ENCODE data around the gene BEND3.

The BEND3 gene

GRCh38 chr6:107080036-107080435, 35.3 kb downstream of the BEND3 start:
- no peak for DNase-seq

DNA sequence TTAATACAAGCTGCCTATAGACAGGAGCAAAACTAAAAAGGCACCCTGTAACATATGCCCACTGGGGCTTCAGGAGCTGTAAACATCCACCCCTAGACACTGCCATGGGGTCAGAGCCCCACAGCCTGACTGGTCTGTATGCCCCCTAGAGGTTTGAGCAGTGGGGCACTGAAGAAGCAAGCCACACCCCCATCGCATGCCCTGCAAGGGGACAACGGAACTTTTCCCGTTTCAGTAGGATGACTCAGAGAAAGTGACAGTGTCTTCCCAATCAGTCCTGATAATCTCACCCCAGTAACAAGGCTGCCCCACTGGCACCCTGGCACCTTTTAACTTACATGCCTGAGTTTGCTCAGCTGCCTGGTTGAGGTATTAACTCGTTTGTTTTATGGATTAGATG, 35.9 kb downstream of the BEND3 start:
- DNase-seq, result no peak

DNA sequence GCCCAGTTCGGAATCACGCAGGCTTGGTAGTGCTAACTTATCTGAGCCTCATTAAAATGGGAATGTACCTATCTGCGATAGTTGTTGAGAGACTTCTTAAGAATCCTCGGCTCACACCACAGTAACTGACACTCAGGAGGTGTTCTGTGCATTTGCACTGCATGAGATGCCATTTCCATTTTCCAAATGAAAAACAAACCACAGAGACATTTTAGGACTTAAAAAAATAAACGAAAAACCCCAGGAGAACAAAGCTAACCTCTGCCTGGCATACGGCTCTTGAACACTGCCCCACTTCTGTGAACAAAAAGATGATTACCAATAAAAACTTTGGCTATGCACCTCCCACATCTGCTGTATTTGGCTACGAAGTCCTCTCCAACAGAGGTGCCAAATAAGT, 37.6 kb downstream of the BEND3 start:
- no peak for DNase-seq

DNA sequence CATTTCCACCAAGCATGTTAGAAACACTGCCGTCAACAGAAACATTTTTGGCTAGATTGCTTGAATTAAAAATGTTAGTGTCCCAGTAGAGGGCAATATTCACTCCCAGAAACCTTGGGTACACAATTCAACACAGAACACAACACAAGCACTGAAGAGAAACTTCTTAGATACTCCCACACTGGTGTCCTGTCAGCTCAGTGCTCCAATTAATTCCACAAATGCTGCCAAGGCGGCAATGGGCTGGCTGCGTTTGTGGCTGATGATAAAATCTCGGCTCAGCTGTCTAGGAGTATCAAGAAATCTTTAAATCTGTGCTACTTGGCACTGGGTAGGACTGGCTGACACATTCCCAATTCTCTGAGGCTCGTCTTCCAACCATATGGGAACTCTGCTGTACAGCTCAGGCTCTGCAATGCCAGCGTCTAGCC, 39.3 kb downstream of the BEND3 start:
- no peak for DNase-seq

- DNase-seq, result no peak
These were observed 44.6 kb downstream of the BEND3 start for GRCh38 chr6:107070686-107071085.

DNA sequence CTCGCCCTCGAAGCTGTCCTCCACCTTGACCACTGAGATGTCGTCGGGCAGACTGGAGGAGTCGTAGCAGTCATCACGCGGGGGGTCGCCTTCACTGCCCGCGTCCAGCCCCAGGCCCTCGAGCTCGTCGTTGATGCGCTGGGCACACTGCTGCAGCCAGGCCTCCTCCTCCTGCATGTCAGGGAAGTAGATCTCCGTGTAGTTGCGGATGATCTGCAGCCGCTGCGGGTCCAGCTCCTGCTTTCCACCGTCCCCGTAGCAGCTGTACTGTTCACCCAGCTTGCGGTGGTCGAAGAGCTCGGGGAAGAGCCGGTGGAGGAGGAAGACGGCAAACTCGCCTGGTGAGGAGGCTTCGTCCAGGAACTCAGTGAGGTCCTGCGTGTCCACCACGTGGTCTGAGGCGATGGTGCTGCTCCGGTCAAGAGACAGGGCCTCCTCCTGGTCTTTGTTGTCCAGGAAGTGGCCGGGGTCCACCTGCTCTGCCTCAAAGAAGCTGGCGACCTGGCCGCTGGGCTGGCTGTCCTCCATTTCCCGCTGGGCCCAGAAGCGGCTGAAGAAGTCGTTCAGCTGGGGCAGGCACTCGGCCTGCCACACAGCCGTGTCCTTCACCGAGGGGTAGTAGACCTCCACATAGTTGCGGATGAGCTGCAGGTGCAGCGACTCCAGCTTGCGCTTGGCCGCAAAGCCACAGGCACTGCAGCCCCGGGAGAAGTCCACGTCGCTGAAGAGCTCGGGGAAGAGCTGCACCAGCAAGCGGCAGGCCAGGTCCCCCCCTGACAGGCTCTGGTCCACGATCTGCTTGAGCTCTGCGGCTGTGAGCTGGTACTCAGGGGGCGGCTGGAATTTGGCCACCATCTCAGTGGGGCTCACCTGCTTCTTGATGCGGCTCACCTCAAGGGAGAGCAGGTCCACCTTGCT, 45.4 kb downstream of the BEND3 start:
- no peak for DNase-seq

GRCh38 chr6:107068691-107069630, 46.4 kb downstream of the BEND3 start:
- DNase-seq, result no peak

- no peak for DNase-seq
These were observed 48.3 kb downstream of the BEND3 start for GRCh38 chr6:107066697-107067659.

- DNase-seq, result no peak
These were observed 50.7 kb downstream of the BEND3 start for GRCh38 chr6:107064579-107065065.

- DNase-seq, result no peak
These were observed 52.6 kb downstream of the BEND3 start for GRCh38 chr6:107062691-107063090.

DNA sequence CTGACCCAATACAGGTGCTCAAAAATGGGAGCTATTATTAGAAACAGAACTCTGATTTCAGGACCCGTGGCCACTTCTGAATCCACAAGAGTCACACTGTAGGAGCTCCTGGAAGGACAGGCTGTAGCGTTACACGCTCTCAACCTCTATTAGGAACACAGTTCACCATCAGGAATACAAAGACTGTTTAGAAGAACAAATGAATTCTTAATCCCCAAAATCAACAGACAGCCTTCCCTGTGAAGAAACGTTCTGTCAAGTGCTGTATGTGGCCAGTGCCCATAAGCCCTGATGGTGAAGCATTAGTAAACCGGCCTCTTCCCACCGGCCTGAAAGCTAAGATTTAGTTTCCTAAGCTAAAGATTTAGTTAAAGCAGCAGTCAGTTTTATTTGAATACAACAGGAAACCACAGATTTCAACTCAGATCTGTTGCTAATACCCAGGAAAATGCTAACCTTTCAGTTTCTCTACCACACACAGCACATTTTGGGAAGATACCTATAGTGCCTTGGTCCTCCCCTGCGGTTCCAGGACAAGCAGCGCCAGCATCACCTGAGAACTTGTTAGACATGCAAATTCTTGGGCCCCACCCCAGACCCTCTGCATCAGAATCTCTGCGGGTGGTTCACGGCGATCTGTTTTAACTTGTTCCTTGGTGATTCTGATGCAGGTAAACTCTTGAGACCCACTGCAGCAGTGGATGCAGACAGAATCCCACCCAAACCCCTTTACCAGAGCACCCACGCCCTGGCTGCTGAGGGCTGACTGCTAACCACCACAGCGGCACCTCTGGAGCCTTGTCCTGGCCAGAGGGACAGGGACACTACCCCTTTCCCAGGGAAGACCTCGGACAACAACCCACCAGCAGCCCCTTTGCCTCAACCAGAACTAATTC, 53.9 kb downstream of the BEND3 start:
- no peak for DNase-seq

DNA sequence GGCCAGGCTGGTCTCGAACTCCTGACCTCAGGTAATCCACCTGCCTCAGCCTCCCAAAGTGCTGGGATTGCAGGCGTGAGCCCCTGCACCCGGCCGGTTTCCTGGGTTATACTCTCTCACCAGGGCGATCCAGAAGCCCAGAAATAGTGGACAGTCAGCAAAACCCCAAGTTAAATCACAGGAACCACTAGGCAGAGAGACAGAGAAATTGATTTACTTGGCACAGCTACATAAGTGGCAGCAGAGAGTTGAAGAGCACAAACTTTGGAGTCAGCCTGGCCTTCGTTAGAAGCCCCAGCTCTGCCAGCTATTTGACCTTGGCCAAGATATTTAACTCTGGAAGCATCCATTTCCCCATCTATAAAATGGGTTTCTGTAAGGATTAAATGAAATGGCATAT, 54.6 kb downstream of the BEND3 start:
- no peak for DNase-seq

- no peak for DNase-seq
These were observed 55.7 kb downstream of the BEND3 start for GRCh38 chr6:107059606-107060005.

DNA sequence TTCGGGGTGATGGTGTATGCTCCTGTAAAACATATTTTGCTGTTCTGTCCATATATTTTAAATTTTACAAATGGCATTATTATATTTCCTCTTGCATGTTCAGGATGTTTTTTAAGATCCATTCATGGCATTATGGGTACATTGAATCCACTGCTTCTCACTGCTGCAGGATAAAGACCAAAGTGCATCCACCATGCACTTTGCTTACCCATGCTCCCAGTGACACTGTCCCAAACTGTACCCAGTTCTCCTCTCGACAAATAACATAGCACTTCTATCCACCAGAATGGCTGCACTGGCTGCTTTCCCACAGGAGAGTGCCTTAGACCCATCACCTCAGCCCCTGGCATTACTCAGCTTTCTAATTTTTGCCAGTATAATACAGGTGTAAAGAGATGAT, 57.6 kb downstream of the BEND3 start:
- no peak for DNase-seq

DNA sequence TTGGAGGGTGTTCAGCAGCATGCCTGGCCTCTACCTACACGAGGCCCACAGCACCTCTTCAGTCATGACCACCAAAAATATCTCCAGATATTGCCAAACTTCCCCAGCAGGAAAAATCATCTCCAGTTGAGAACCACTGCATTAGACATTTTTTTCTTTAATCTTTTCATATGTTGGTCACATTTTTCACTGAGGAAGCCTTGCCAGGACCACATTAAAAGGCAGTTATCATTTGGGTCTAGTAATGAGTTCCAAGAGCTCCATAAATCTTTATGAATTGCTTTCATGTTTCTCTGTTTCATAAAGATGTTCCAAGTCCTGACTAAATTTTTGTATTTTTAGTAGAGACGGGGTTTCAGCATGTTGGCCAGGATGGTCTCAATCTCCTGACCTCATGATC, 58.5 kb downstream of the BEND3 start:
- DNase-seq, result no peak

GRCh38 chr6:107047807-107048206, 67.5 kb downstream of the BEND3 start:
- no peak for DNase-seq

GRCh38 chr6:107045826-107046675, 69.3 kb downstream of the BEND3 start:
- DNase-seq, result no peak

DNA sequence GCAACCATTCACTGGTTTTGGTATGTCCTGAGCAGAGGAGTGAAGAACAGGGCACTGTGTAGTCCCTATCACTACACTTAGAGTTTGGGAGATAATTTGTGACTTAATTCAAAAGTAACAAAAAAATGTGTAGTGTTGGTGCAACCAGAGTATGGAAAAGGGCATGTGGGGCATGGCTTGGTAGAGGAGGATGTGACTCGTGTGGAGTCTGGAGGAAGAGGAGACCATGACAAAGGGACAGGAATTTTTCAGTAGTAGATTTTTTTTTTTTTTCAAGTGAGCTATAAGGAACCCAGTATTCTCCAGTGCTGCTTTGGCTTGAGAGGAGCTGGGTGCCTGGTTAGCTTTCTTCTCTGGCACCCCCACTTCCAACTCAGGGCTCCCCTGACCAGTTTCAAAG, 82.2 kb downstream of the BEND3 start:
- DNase-seq, result no peak

DNA sequence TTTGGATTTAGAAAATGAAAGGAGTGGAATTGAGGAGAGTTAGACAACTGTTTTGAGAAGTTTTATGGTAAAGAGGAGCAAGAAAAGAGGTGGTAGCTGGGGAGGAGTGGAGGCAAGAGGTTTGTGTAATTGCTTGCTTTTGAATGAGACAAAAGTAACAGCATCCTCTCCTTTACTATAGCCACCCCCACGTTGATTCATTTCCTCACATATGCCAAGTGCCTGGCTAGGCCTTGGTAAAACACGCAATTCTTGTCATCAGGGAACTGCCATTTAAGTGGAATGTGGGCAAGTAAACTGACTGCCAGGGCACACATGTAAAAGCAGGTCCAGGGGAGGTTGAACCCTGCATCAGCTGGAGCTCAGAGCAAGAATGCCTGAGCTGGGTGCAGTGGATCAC, 83.3 kb downstream of the BEND3 start:
- DNase-seq, result no peak

GRCh38 chr6:107030151-107030550, 85.2 kb downstream of the BEND3 start:
- no peak for DNase-seq
